Smooth muscle cell (in vitro differentiated cells): ENCODE measurements around the gene TRMT11. TPM values are rescaled to one million over a fixed set of nuclear protein-coding genes. Genes with fewer than 3 reads are reported as not detected.

Experiments used
- DNase-seq: peaks from one replicate; lab custom pipeline; 2025; ENCODE audit not compliant: unreplicated experiment; lab: John Stamatoyannopoulos, UW
- H2AFZ ChIP-seq: fragments of 200-600 bp; sonication (generic); 2 replicates; pipeline ENCODE4 v1.6.0; 2016; ENCODE audit warnings: antibody characterized with exemption, low read depth, mild to moderate bottlenecking
- H3F3A ChIP-seq: fragments of 200-600 bp; sonication (generic); 2 replicates; pipeline ENCODE4 v1.6.0; 2017; ENCODE audit warnings: antibody characterized with exemption, low read depth
- H3K27ac ChIP-seq: fragments of 200-600 bp; sonication (generic); 2 replicates; pipeline ENCODE4 v1.5.1; 2016; ENCODE audit warnings: low read depth, mild to moderate bottlenecking
- H3K27me3 ChIP-seq: fragments of 200-600 bp; sonication (generic); 2 replicates; pipeline ENCODE4 v1.6.1; 2016; ENCODE audit warnings: low read depth, mild to moderate bottlenecking
- H3K36me3 ChIP-seq: fragments of 200-600 bp; sonication (generic); 2 replicates; pipeline ENCODE4 v1.5.1; 2016; ENCODE audit warnings: low read depth
- H3K4me1 ChIP-seq: fragments of 200-600 bp; sonication (generic); 2 replicates; pipeline ENCODE4 v1.5.1; 2016; ENCODE audit warnings: low read depth
- H3K4me2 ChIP-seq: fragments of 200-600 bp; sonication (generic); 2 replicates; pipeline ENCODE4 v1.6.0; 2016; ENCODE audit warnings: mild to moderate bottlenecking
- H3K4me3 ChIP-seq: fragments of 200-600 bp; sonication (generic); 2 replicates; pipeline ENCODE4 v1.5.1; 2016; ENCODE audit warnings: mild to moderate bottlenecking
- H3K79me2 ChIP-seq: fragments of 200-600 bp; sonication (generic); 2 replicates; pipeline ENCODE4 v1.6.0; 2016; ENCODE audit warnings: low read depth, mild to moderate bottlenecking
- H3K9ac ChIP-seq: fragments of 200-600 bp; sonication (generic); 2 replicates; pipeline ENCODE4 v1.6.0; 2016; ENCODE audit warnings: low read depth
- H3K9me3 ChIP-seq: fragments of 200-600 bp; sonication (generic); replicated peaks from 2 replicates; pipeline ENCODE4 v1.5.1; 2016; ENCODE audit warnings: low read depth
- H4K20me1 ChIP-seq: fragments of 200-600 bp; sonication (generic); 2 replicates; pipeline ENCODE4 v1.6.0; 2016; ENCODE audit warnings: low read depth
- CTCF ChIP-seq: fragments of 200-600 bp; sonication (generic); IDR thresholded peaks from 2 replicates; pipeline ENCODE4 v1.5.1; 2017; ENCODE audit warnings: borderline replicate concordance, mild to moderate bottlenecking, antibody characterized with exemption; ENCODE audit not compliant: insufficient read depth, poor library complexity, severe bottlenecking
- WGBS: methylation state at CpG from one replicate; pipeline ENCODE4 v1.1.7; 2016; ENCODE audit warnings: low lambda C conversion rate; 5-methylcytosine and 5-hydroxymethylcytosine counted together
- polyA plus RNA-seq: library from polyadenylated mRNA; unstranded; fragments of >200 nt; fragmentation: Nextera tagmentation; extraction: Ambion mirVana; gene quantifications from 2 replicates; pipeline ENCODE4 v1.2.1, GENCODE V29; 2016
- total RNA-seq: library from RNA; depleted of rRNA; stranded (reverse); fragments of >200 nt; gene quantifications from 2 replicates; pipeline ENCODE4 v1.2.3, GENCODE V29; 2014

TRMT11 gene
- total and polyA plus RNA-seq, 2 experiments from 2014 or later: 12.8 to 21.6 TPM

GRCh38 chr6:125940247-125941041, 45.9 kb upstream of the TRMT11 start:
- no peak overlapping the region for H3K4me3 ChIP-seq
- no peaks in the 10 kb centered on the region for H3K36me3 ChIP-seq
- DNase-seq: no peak
- H2AFZ ChIP-seq: peak overlapping the region; percentile 57
- WGBS: 39% methylated on average over 5 of the region's 5 CpGs
- no peak for TF ChIP-seq CTCF
- peak overlapping the region; percentile 94 for H3K27ac ChIP-seq
- no peaks in the 10 kb centered on the region for H3K9me3 ChIP-seq
- H3K27me3 ChIP-seq: no peaks in the 10 kb centered on the region
- H3F3A ChIP-seq: peaks cover 44% of the 10 kb centered on the region
- H4K20me1 ChIP-seq: no peaks in the 10 kb centered on the region
- H3K4me2 ChIP-seq: peak overlapping the region; percentile 69
- peaks cover 28% of the 10 kb centered on the region for H3K4me1 ChIP-seq
- no peaks in the 10 kb centered on the region for H3K79me2 ChIP-seq
- no peak overlapping the region for H3K9ac ChIP-seq

DNA sequence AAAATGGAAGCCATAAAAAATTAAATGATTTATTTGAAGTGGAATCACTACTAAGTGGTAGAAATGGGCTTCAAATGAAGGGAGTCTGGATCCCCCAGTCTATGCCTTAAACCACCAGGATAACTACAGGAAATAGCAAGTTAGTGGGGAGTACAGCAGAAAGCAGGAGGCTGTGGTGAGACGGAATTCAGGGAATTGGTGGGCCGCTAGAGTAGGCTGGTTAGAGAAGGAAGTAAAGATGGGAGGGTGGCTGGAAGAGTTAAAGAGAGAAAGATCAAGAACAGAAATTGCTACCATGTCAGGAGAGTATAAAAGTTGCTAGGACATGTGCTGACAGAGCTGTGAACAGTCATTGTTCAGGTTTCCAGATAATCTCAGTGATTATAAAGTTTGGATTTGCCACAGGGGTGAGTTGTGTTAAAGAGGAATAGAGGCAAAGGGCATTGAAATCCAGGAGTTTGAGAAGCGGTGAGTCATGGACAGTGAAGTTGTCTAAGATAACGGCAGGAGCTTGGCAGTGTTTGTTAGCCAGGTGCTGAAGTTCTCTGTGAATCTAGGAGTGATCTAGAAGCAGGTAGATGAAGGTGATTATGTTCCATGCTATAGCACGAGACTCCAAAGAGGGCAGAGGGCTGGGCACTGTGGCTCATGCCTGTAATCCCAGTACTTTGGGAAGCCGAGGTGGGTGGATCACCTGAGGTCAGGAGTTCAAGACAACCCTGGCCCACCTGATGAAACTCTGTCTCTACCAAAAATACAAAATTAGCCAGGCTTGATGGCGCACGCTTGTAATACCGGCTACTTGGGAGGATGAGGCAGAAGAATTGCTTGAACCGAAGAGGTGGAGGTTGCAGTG, 43.4 kb upstream of the TRMT11 start:
- Histone ChIP-seq H3K4me2 (peak overlapping the region; percentile 69), H3K79me2 (no peaks in the 10 kb centered on the region), H2AFZ (no peak overlapping the region), H3K36me3 (no peaks in the 10 kb centered on the region), H3K9ac (no peak overlapping the region), H4K20me1 (no peaks in the 10 kb centered on the region), H3K27me3 (no peaks in the 10 kb centered on the region), H3K4me1 (peaks cover 34% of the 10 kb centered on the region), H3F3A (peaks cover 50% of the 10 kb centered on the region), H3K9me3 (no peaks in the 10 kb centered on the region), H3K4me3 (no peak overlapping the region), H3K27ac (peak overlapping the region; percentile 94)
- DNase-seq: no peak
- WGBS: 66% methylated on average over 10 of the region's 10 CpGs
- TF ChIP-seq CTCF: no peak

DNA sequence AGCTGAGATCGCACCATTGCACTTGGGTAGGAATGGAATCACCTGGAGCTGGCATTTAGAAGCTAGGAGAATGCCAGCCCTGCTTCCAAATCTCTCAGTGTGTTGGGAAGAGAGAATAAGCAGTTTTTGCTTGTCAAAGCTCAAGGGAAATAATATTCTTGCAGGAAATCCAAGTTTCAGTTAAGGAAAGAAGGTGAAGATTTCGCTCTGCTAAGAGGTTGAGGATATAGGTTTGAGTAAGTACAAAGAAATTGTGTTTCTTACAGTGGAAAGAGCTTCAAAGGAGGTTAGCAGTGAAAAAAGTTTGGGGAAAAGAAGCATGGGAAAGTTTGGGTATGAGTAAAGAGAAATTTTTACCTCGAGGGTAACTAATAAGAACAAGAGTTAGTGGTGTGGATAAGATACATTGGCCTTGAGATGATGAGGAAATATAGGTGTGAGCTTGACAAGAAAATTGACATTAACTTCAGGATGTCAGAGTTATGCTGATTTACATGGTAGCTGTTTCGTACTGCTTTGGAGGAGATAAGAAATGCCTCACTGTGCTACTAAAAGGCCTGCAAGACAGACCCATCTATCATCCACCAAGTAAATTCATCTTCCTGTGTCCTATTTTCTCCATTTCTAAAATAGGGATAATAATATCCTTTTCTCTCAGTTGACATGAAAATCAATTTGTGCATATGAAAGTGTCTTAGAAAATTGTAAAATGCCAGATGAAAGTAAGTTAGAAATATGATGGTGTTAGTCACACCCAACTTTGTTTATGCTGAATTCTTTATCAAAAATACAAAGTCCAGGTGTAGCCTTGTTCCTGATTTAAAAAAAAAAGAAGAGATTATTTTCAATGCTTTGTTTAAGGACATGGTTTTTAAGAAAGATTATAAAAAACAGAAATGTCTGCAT, 42.6 kb upstream of the TRMT11 start:
- no peaks in the 10 kb centered on the region for H3K79me2 ChIP-seq
- peak overlapping the region; percentile 67 for H2AFZ ChIP-seq
- peak overlapping the region; percentile 69 for H3K4me2 ChIP-seq
- no peak for DNase-seq
- WGBS: 68% methylated on average over 4 of the region's 4 CpGs
- peak overlapping the region; percentile 46 for H3K9ac ChIP-seq
- H3K4me1 ChIP-seq: peaks cover 34% of the 10 kb centered on the region
- H4K20me1 ChIP-seq: no peaks in the 10 kb centered on the region
- no peaks in the 10 kb centered on the region for H3K36me3 ChIP-seq
- peak overlapping the region; percentile 94 for H3K27ac ChIP-seq
- H3K27me3 ChIP-seq: no peaks in the 10 kb centered on the region
- H3K4me3 ChIP-seq: no peak overlapping the region
- peaks cover 50% of the 10 kb centered on the region for H3F3A ChIP-seq
- H3K9me3 ChIP-seq: no peaks in the 10 kb centered on the region
- TF ChIP-seq CTCF: no peak
